PFSK-1 (cell line): ENCODE measurements around the gene SH2B2.

Source experiments
- FOXP2 ChIP-seq: optimal IDR thresholded peaks from 2 replicates; pipeline ENCODE3; 2011; ENCODE audit warnings: borderline replicate concordance, control low read depth, inconsistent platforms; ENCODE audit not compliant: insufficient read depth; ENCODE audit errors: extremely low read length, extremely low read depth
- POLR2AphosphoS5 ChIP-seq: IDR thresholded peaks from 2 replicates; pipeline ENCODE4 v1.6.1; 2012; ENCODE audit warnings: low read depth, mild to moderate bottlenecking, control low read depth, low read length, moderate library complexity
- SIN3A ChIP-seq: IDR thresholded peaks from 2 replicates; pipeline ENCODE4 v1.6.1; 2012; ENCODE audit warnings: mild to moderate bottlenecking, low read length, moderate library complexity, borderline replicate concordance; ENCODE audit not compliant: insufficient read depth
- TAF1 ChIP-seq: IDR thresholded peaks from 2 replicates; pipeline ENCODE4 v1.6.1; 2012; ENCODE audit warnings: low read length, control low read depth, borderline replicate concordance; ENCODE audit not compliant: insufficient read depth
- TF ChIP-seq, protein P1 (sequence below), 2 experiments: IDR thresholded peaks; 2 replicates each; pipeline versions ENCODE4 v1.6.1 to v1.8.0; 2011 to 2012; ENCODE audit warnings: low read depth in 2 of 2, low read length in 2 of 2, control low read depth in 1 of 2, inconsistent platforms in 1 of 2, mild to moderate bottlenecking in 1 of 2, moderate library complexity in 1 of 2; ENCODE audit not compliant: insufficient read depth in 1 of 2

The SH2B2 gene

DNA sequence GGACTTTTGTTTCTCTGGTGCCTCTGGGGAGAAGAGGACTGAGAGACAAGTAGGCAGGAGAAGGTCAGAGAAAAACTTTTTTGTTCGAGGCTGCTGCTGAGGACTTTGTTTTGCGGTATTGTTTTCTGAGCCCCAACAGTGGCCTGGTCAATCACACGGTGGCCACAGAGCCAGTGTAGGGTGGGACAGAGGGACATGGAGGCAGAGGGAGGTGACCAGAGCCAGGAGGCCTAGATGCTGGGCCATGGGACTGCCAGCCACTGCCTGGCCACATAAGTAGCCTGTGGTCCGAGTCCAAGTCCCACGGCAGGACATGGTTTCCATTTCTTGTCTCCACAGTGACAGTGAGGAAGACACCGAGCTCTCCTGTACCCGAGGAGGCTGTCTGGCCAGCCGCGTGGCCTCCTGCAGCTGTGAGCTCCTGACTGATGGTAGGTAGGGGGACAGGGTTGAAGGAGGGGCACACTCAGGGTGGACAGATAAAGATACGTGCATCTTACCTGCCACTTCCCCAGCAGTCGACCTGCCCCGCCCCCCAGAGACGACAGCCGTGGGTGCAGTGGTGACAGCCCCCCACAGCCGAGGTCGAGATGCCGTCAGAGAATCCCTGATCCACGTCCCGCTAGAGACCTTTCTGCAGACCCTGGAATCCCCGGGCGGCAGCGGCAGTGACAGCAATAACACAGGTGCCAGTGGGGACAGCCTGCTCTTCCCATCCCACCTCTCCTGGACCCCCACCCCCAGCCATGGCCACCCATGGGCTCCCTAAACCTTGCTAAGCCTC lies 27.5 kb downstream of the SH2B2 start:
- TF ChIP-seq TAF1: no peak
- TF ChIP-seq POLR2AphosphoS5: no peak
- TF ChIP-seq SIN3A: no peak
- TF ChIP-seq, protein P1, sequence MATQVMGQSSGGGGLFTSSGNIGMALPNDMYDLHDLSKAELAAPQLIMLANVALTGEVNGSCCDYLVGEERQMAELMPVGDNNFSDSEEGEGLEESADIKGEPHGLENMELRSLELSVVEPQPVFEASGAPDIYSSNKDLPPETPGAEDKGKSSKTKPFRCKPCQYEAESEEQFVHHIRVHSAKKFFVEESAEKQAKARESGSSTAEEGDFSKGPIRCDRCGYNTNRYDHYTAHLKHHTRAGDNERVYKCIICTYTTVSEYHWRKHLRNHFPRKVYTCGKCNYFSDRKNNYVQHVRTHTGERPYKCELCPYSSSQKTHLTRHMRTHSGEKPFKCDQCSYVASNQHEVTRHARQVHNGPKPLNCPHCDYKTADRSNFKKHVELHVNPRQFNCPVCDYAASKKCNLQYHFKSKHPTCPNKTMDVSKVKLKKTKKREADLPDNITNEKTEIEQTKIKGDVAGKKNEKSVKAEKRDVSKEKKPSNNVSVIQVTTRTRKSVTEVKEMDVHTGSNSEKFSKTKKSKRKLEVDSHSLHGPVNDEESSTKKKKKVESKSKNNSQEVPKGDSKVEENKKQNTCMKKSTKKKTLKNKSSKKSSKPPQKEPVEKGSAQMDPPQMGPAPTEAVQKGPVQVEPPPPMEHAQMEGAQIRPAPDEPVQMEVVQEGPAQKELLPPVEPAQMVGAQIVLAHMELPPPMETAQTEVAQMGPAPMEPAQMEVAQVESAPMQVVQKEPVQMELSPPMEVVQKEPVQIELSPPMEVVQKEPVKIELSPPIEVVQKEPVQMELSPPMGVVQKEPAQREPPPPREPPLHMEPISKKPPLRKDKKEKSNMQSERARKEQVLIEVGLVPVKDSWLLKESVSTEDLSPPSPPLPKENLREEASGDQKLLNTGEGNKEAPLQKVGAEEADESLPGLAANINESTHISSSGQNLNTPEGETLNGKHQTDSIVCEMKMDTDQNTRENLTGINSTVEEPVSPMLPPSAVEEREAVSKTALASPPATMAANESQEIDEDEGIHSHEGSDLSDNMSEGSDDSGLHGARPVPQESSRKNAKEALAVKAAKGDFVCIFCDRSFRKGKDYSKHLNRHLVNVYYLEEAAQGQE (IDR thresholded peaks at IDR 0.05; ENCODE audit: insufficient read depth in 1 of 2, low read depth in 2 of 2, low read length in 2 of 2): no peak
- no peak for TF ChIP-seq FOXP2

DNA sequence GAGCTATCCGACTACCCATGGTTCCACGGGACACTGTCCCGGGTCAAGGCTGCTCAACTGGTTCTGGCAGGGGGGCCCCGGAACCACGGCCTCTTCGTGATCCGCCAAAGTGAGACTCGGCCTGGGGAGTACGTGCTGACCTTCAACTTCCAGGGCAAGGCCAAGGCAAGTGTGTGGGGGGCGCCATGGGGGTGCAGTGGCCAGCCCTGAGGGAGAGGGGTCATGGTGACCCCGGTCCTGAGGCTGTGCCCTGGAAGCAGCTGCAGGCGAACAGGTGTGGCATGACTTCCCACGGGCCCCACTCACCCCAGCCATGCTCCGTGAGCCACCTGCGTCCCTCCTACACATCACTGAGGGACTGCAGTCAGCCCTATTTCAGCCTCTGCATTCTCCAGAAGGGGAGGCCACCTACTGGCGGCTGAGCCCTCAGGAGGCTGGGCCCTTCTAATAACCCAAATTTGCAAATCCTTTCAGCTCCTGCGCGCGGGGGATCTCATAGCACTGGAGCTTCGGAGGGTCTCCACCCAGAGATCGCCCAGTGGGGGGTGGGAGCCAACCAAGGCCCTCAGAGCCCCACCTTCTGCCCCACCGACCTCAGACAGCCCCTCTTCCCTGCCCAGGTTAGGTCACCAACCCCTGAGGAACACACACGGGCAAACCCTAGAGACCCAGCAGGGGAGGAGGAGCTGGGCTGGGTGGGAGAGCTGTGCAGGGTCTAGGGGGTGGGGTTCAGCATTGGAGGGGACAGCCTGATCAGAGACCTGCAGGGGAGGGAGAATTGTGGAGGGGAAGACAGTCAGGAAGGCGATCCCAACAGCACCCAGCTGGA lies 30.8 kb downstream of the SH2B2 start:
- TF ChIP-seq SIN3A (no peak), FOXP2 (no peak), TAF1 (no peak), POLR2AphosphoS5 (no peak)
- TF ChIP-seq, protein P1 (IDR thresholded peaks at IDR 0.05; ENCODE audit: insufficient read depth in 1 of 2, low read depth in 2 of 2, low read length in 2 of 2): no peak

DNA sequence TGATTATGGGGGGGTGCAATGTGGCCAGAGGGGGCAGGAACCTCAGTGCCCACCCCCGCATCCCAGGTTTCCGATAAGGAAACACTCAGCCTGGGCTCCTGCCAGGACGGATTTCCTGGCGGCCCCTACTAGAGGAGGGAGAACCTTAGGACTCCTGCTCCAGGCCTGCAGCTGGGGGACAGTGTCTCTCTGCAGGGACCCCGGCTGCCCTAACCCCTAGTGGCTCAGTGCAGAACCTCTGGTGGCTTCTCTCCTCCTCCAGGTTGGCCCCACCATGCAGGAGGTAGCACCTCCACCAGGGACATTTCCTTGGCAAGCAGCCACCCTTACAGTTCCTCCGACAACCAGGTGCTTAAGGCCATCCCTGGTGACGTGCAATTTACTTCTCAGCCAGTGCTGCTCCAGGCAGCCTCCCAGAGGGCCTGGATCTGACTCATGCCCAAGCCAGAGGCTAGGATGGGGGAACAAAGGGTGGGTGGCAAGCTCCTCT lies 31.9 kb downstream of the SH2B2 start:
- TF ChIP-seq, protein P1 (IDR thresholded peaks at IDR 0.05; ENCODE audit: insufficient read depth in 1 of 2, low read depth in 2 of 2, low read length in 2 of 2): no peak
- TF ChIP-seq TAF1 (no peak), POLR2AphosphoS5 (no peak), FOXP2 (no peak)

DNA sequence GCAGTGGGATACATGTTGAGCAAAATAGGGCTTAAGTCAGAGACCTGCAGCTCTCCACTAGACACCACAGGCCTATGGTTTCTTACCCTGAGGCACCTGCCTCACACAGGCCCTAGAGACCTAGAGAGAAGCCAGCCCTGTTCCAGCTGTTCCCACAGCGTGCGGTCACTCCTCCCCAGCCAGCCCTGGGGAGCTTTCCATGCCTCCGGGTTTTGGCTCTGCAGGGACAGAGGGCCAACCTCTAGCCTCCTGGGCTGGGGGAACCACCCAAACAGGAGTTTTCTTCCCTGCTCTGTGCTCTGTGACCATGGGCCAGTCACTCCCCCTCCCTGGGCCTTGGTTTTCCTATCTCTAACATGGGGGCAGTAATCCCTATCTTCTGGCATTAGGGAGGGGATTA lies 33.0 kb downstream of the SH2B2 start:
- no peak for TF ChIP-seq SIN3A
- no peak for TF ChIP-seq POLR2AphosphoS5
- no peak for TF ChIP-seq FOXP2
- TF ChIP-seq TAF1: no peak
- TF ChIP-seq, protein P1 (IDR thresholded peaks at IDR 0.05; ENCODE audit: insufficient read depth in 1 of 2, low read depth in 2 of 2, low read length in 2 of 2): no peak
